Kidney glomerular epithelial cell (primary cell): ENCODE results near the gene CASP9.

Experiments used
- DNase-seq: peaks from one replicate; lab custom pipeline; 2025; lab: John Stamatoyannopoulos, UW

CASP9 gene

GRCh38 chr1:15524021-15524282 is at the start of gene CASP9:
TSS of gene CASP9 (minus strand) at chr1:15524215. CDS start at chr1:15524200, 15 bp downstream.
- no peak for DNase-seq

- DNase-seq = no peak
These were observed 49.5 kb upstream of the CASP9 start for GRCh38 chr1:15573477-15573876.

GRCh38 chr1:15571266-15571665 is 47.3 kb upstream of the CASP9 start:
- DNase-seq = no peak

GRCh38 chr1:15570861-15571260 is 46.8 kb upstream of the CASP9 start:
- no peak for DNase-seq

GRCh38 chr1:15568387-15569073 is 44.5 kb upstream of the CASP9 start:
- DNase-seq = no peak

DNA sequence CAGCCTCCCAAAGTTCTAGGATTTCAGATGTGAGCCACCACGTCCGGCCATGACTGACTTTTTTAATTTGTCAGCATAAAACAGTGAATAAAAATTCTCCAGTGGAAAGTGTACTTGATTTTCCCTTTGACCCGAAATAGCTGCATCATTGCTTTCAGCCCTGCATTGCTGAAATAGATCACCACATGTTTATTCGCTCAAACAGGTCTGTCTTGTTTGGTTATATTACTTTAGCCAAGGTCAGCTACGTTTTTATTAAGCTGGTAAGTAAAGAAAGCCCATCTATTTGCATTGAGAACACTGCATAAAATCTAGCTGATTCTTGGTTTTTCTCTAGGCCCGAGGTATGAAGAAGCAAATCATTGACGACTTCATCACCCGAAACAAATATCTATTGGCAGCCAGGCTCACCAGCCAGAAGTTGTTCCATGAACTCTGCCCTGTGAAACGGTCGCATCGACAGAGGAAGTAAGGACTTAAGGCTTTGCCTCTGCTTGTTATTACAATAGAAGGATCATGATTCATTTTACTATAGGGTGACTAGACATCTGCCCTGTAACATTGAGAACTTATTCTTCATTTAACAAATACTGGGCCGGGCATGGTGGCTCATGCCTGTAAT is 35.3 kb upstream of the CASP9 start:
- DNase-seq = no peak

DNA sequence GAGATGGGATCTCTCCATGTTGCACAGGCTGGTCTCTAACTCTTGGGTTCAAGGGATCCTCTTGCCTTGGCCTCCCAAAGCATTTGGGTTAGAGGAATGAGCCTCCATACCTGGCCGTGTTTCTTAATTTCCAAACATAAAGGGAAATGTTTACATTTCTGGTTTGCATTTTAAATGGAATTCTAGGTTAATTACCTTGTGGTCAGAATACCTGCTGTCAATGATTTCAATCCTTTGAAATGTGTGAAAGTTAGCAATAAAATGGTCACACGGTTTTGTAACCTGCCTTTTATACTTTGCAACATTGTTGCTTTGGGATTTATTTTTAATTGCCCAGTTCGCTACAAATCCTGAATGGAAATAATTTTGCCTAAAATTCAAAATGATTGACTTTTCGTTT is 34.5 kb upstream of the CASP9 start:
- DNase-seq = no peak

DNA sequence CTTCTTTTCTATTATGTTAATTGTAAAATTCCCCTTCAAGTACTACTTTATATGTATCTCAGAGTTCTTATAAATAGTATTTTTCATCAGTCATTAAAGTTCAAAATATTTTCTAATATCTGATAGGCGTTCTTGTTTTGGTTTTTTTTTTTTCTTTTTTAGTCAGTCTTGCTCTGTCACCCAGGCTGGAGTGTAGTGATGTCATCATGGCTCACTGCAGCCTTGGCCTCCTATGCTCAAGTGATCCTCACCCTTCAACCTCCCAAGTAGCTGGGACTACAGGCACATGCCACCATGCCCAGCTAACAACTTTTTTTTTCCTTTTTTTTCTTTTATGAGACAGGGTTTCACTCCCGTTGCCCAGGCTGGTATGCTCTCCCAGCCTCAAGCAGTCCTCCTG is 33.6 kb upstream of the CASP9 start:
- DNase-seq = no peak

DNA sequence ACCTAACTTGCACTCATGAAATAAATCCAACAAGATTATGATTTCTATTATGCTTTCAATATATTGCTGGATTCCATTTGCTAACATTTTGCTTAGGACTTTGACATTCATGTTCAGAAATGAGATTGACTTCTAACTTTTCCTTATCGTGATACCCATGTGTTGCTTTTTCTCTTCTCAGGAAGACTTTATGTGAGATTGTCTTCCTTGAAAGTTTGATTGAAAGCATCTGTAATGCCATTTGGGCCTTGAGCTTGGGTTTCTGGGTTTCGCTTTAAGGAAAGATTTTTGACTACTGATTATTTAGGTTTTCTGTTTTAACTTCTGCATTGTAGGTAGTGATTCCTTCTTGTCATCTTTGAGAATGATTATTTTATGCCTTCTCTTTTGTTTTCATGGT is 33.0 kb upstream of the CASP9 start:
- no peak for DNase-seq

- no peak for DNase-seq
These were observed 26.6 kb upstream of the CASP9 start for GRCh38 chr1:15550573-15550972.

GRCh38 chr1:15546641-15547040 is 22.6 kb upstream of the CASP9 start:
- DNase-seq = no peak

- no peak for DNase-seq
These were observed 19.9 kb upstream of the CASP9 start for GRCh38 chr1:15543589-15544568.

DNA sequence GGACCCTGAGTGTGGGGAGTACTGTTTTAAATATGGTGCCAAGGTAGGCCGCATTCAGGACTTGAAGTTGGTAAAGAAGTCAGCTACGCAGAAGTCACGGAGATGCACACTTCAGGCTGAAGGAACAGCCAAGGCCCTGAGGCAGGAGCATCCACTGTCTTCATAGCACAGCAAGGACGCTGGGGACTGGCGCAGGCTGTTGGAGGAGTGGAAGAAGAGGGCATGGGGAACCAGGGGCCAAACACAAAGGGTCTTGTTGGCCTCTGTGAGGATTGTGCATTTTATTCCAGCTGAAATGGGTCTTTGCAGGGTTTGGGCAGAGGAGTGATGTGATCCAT is 19.2 kb upstream of the CASP9 start:
- no peak for DNase-seq

DNA sequence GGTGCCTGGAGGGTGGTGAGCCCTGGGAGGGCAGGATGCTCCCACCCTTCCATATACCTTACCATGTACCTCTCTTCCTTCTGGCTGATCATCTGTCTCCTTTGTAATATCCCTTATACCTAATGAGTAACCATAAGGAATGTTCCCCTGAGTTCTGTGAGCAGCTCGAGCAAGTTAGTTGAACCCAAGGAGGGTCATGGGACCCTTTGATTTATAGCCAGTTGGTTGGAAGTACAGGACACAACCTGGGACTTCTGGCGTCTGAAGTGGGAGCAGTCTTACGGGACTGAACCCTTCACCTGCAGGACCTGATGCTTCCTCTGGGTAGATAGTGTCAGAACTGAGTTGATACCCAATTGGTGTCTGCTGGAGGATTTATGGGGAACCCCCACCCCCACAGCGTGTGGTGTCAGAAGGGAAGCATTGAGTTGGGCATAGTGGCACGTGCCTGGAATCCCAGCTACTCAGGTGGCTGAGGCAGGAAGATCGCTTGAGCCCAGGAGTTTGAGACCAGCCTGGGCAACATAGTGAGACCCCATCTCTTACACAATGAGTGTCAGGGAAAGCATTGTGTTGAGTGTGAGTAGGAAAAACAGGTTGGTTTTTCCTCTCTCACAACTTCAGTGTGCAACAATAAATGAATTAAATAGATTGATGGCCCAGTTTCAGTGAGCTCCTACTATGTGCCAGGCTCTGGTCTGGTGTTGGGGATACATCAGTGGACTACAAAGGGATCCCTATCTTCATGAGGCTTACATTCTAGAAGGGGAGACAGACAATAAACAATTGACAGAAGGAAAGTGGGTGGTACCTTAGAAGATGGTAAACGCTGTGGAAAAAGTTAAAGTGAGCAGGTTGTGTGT is 18.6 kb upstream of the CASP9 start:
- no peak for DNase-seq

DNA sequence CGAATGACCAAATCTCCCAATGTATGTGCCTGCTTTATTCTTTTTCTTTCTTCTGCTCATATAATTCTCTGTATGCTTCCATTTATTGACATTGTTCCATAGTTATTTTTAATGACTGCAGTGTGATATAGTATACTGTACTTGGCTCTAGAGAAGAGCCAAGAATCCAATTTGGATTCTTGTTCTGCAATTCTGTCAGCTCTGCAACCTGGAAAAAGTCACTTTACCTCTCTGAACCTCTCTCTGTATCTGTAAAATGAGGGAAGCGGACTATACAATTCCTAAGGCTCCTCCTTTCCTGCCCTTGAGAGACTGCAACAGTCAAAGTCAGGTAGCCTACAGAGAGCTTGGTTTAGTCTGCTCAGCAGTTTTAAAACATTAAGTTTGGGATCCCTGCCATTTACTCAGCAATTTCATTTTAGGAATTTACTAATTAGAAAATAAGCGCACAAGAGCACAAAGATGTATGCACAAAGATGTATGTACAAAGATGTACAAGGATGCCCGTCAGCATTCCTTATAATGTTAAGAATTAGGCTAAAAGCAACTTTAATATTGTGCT is 17.3 kb upstream of the CASP9 start:
- DNase-seq = no peak

- DNase-seq = no peak
These were observed 16.2 kb upstream of the CASP9 start for GRCh38 chr1:15540186-15540585.

- DNase-seq = no peak
These were observed 14.8 kb upstream of the CASP9 start for GRCh38 chr1:15538771-15539170.

GRCh38 chr1:15531682-15532081 is 7.7 kb upstream of the CASP9 start:
- DNase-seq = no peak

- no peak for DNase-seq
These were observed 7.0 kb upstream of the CASP9 start for GRCh38 chr1:15531003-15531402.

DNA sequence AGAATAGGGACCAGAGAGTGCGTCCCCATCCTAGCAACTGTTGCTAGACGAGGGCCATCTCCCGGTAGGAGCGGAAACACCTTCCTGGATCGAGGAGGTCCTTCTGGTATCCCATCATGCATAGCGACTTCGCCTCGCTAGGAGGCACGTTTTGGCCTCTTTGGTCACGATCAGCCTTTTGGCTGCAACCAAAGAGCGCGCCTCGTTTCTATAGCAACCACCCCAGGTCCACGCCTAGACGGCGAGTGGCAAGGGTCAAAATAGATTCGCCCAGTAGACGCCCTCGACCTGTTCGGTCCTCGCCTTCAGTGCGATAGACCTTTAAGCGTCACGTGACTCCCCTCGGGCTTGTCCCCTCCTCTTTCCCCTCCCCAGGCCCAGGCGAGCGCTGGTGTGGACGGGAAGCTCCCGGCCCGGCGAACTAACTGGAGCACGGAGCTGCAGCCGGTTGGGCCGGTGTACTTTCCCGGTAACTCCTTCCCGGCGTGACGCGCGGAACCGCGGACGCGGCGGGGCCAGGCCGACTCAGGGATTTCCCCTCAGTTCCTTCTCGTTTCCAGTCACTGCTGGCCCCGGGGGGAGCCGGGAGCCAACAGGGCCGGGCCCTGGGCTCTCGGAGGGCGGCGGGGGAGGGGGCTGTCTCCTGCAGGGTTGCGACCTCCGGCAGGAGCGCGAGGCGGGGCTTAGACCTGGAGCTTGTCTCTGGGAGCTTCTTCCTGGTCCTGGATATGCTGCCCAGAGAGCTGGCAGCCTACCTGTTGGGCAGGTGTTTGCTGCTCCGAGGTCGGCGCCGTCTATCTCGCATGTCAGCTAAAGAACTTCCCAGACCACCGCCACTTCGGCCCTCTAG is 2.7 kb upstream of the CASP9 start, which contains the start of gene DNAJC16:
Gene DNAJC16, plus strand, starts transcription at position 359 of the 850 bp plus-strand sequence. CDS start 2,258 bp downstream, outside the sequence.
- DNase-seq = peak; percentile 100

DNA sequence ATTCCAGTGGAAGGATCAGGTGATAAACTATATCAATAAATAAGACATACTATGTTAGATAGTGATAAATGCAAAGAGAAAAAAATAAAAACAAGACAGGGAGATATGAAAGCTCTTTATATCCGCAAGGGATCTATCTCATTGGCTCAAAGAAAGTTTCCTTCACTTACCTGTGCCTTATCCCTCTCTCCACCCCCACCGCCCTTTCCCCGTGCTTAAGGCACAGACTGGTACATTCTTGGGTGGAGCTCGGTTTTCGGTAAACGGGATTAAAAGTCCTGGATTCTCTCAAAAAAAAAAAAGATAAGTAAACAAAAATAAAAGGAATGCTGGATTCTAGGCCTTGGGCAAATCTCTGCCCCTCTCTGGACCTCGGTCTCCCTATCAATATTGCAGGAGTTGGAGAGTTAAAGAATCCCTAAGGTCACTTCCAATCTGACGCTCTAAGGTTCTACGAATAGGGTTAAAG is 2.0 kb upstream of the CASP9 start:
- DNase-seq = no peak
